GM10266 (cell line): ENCODE data around the gene RIPOR3.
"Not testable (repeated sequence)": the region's sequence is repeated elsewhere in the genome, so short reads cannot be mapped to it uniquely, and the experiment has no call there.

Experiments used
- DNase-seq: peaks from one replicate; pipeline ENCODE4 v3.0.0; 2012; ENCODE audit errors: extremely low spot score
- TF ChIP-seq, protein P1 (sequence below): IDR thresholded peaks from 2 replicates; pipeline ENCODE4 v1.5.1; 2012; ENCODE audit warnings: mild to moderate bottlenecking, low read depth; ENCODE audit not compliant: control insufficient read depth, insufficient read depth; ENCODE audit errors: missing control alignments

Gene RIPOR3

DNA sequence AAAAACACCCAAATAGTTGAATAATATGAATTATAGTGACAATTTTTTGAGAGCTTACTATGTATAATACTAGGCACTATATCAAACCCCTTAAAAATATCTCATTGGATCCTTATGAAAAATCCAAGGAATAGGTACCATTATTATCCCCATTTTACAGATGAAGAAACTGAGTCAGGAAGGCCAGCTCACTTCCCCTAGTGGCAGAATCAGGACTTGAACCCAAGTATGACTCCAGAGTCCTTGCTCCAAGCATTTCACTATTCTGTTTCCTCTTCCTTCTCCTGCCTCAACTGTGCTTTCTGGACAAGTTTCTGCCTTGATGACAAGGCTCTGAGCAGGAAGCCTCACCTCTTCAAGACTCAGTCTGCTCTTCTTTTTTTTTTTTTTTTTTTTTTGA is 29.2 kb upstream of the RIPOR3 start:
- TF ChIP-seq, protein P1, sequence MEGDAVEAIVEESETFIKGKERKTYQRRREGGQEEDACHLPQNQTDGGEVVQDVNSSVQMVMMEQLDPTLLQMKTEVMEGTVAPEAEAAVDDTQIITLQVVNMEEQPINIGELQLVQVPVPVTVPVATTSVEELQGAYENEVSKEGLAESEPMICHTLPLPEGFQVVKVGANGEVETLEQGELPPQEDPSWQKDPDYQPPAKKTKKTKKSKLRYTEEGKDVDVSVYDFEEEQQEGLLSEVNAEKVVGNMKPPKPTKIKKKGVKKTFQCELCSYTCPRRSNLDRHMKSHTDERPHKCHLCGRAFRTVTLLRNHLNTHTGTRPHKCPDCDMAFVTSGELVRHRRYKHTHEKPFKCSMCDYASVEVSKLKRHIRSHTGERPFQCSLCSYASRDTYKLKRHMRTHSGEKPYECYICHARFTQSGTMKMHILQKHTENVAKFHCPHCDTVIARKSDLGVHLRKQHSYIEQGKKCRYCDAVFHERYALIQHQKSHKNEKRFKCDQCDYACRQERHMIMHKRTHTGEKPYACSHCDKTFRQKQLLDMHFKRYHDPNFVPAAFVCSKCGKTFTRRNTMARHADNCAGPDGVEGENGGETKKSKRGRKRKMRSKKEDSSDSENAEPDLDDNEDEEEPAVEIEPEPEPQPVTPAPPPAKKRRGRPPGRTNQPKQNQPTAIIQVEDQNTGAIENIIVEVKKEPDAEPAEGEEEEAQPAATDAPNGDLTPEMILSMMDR = no peak

DNA sequence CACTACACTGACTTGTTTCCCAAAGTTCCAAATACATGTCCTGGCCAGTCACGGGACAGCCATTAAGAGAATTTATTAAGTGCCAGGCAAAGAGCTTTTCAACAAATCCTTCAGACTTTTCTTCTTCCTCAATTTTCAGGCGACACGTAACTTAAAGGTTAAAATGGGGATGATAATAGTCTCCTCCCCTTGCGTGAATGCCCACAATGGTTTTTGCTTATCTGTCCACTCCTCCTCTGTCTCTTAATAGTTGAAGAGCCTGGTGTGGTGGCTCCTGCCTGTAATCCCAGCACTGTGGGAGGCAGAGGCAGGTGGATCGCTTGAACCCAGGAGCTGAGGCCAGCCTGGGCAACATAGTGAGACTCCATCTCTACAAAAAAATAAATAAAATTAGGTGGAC is 28.7 kb upstream of the RIPOR3 start:
- TF ChIP-seq, protein P1 = no peak
- DNase-seq = no peak

More for the DNA sequence above, 29.2 kb upstream of the RIPOR3 start:
- DNase-seq = no peak

DNA sequence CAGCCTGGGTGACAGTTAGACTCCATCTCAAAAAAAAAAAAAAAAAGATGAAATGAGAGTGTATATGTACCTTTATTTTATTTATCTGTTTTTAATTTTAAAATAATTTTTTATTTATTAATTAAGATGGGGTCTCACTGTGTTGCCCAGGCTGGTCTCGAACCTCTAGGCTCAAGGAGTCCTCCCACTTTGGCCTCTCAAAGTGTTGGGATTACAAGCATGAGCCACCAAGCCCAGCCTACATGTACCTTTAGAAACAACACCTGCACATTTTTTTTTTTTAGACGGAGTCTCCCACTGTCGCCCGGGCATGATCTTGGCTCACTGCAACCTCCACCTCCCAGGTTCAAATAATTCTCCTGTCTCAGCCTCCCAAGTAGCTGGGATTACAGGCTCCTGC is 28.0 kb upstream of the RIPOR3 start:
- DNase-seq = no peak
- TF ChIP-seq, protein P1 = no peak

DNA sequence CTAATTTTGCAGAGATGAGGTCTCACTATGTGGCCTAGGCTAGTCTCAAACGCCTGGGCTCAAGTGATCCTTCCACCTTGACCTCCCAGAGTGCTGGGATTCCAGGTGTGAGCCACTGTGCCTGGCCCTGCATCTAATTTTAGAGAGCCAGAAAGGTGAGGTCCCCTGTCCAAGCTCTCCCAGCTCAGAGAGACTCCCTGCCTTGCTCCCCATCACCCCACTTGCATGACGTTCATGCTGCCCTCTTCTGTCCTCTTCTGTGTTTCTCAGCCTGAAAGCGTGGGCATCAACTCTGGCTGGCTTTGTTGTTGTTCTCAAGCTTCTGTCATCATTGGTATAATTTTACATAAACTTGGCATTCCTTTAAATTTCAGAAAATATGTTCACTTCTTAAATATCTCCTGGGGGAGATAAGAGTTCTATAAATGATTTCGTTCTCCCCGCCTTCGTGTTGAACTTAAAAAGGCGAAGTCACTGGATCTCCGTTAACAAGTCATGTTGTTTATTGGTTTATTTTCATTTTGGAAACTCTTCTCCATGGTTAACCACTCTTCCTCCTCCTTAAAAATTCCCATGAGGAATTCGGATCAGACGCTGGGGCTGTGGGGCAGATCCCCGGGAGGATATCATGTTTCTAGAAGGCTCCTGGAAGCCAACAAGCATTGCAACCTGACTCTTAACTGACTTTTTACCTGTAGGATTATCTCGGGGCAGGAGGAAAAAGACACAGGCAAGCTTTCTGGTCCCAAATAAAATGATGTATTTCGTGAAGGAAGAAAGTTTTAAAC is 26.8 kb upstream of the RIPOR3 start:
- TF ChIP-seq, protein P1 = no peak
- no peak for DNase-seq

DNA sequence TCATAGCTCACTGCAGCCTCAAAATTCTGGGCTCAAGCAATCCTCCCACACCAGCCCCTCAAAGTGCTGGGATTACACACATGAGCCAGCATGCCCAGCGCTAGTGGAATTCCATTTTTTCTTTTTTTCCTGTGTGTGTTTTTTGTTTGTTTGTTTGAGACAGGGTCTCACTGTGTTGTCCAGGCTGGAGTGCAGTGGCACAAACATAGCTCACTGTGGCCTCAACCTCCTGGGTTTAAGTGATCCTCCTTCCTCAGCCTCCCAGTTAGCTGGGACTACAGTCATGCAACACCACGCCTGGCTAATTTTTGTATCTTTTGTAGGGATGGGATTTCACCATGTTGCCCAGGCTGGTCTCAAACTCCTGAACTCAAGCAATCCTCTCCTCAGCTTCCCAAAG is 26.0 kb upstream of the RIPOR3 start:
- DNase-seq = no peak
- TF ChIP-seq, protein P1 = no peak

DNA sequence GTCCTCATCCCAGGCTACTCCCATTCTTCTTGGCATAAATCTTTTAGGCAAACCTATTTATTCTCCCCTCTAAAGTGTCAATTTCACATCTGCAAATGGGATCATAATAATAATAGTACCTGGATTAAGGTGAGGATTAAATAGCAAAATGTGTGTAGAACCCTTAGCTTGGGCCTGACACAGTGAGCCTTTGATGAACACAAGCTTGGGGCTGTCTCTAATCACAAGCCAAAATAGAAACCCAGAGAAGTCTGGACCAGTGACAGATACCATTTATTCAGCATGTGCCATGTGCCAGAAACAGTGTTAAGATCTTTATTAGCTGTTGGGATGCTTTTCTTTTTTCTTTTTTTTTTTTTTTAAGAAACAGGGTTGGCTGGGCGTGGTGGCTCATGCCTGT is 25.2 kb upstream of the RIPOR3 start:
- DNase-seq = no peak
- TF ChIP-seq, protein P1 = no peak

DNA sequence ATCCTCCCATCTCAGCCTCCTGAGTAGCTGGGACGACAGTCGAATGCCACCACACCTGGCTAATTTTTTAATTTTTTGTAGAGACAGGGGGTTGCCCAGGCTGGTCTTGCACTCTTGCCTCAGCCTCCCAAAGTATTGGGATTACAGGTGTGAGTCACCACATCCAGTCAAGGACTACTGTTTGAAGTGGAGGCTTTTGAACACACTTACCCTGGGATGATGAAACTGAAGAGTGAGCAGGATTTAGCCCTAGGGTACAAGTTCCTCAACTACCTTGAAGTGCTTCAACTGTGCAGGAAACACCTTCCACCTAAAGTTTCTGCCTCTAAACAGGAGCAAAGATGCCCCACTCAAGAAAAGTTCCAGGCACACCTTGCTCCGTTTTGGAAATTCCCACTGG is 24.4 kb upstream of the RIPOR3 start:
- no peak for DNase-seq
- TF ChIP-seq, protein P1 = no peak

DNA sequence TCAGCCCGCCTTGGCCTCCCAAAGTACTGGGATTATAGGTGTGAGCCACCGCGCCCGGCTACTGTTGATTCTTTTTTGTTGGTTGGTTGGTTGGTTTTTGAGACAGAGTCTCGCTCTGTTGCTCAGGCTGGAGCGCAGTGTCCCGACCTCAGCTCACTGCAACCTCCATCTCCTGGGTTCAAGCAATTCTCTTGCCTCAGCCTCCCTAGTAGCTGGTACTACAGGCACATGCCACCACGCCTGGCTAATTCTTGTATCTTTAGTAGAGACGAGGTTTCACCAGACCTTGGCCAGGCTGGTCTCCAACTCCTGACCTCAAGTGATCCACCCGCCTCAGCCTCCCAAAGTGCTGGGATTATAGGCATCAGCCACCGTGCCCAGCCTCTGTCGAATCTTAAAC is 23.1 kb upstream of the RIPOR3 start:
- DNase-seq = not testable (repeated sequence)
